ENCODE results near the gene ZNF787.
"Not testable (repeated sequence)": the region's sequence is repeated elsewhere in the genome, so short reads cannot be mapped to it uniquely, and the experiment has no call there.

Gene ZNF787

DNA sequence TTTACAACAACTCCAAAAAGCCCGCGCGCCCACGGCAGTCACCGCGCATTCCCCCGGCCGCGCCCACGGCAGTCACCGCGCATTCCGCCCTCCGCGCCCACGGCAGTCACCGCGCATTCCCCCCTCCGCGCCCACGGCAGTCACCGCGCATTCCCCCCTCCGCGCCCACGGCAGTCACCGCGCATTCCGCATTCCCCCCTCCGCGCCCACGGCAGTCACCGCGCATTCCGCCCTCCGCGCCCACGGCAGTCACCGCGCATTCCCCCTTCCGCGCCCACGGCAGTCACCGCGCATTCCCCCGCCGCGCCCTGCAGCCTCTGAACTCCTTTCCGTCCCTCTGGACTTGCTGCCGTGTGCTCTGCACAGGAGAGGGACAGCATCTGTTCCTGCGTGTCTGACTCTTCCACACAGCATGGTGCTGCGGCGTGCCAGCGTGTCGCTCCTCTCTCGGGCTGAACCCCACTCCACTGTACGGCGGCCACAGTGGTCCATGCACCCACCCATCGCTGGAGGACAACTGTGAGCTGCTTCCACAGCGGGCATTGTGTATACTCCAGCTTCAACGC is 15.2 kb downstream of the ZNF787 start:
- not testable (repeated sequence) for DNase-seq (ENCODE audit: low spot score)

DNA sequence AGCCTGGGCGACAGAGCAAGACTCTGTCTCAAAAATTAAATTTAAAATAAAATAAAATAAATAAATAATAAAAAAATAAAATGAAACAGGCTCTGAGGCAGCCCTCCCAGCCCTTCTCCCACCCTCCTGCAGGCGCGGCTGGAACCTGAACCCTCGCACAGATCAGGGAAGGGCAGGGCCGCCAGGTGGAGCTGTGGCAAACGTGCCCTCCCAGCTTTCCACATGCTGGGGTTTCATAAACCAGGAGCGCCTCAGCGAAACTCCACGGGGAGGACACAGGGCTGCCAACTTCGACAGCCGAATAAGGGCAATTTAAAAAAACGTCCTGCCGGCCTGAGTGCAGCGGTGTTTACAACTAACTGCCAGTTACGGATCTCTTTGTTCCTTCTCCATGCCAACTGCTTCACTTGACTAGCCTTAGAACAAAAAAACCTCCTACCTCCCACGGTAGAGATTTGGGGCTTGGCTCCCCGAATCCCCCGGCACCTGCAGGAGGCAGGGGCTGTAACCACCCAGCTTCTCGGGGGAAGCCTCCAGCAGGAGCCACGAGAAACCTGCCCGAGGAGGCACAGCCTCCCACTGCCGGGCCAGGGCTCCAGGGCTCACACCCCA is 15.9 kb downstream of the ZNF787 start:
- DNase-seq (ENCODE audit: low spot score), result no peak

DNA sequence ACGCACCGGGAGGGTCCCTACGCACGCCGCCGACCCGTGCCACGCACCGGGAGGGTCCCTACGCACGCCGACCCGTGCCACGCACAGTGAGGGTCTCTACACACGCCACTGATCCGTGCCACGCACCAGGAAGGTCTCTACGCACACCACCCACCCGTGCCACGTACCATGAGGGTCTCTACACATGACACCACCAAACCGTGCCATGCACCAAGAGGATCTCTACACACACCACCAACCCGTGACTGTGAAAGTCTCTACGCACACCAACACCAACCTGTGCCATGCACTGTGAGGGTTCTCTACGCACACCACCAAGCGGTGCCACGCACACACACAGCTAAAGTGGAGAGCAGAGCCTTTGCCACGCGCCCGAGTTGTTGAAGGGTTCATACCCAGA is 16.7 kb downstream of the ZNF787 start:
- no peak for DNase-seq (ENCODE audit: low spot score)

DNA sequence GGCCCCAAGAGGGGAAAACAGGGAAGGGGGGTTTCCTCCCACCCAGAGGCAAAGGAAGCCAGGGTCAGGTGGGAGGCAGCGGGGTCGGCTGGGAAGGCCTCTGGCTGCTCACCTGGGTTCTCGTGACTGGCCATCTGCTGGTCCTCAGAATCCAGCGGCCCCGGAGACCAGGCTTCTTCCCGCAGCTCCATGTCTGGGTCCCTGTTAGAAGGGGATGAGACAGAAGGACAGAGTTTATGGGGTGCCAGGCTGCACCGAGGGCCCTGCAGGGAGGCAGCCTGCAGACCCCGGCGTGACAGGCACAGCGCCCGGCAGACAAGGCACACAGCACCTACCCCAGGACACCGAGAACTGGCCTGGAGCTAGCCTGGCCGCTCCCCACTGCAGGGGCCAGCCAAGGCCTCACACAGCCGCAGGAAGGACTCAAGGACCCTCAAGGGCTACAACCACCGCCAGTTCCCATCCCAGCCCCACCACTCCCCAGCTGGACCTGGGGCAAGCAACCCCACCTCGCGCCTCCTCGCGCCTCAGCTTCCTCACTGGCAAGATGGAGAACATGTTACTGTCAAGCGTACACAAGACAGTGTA is 18.0 kb downstream of the ZNF787 start:
- DNase-seq (ENCODE audit: low spot score), result no peak

DNA sequence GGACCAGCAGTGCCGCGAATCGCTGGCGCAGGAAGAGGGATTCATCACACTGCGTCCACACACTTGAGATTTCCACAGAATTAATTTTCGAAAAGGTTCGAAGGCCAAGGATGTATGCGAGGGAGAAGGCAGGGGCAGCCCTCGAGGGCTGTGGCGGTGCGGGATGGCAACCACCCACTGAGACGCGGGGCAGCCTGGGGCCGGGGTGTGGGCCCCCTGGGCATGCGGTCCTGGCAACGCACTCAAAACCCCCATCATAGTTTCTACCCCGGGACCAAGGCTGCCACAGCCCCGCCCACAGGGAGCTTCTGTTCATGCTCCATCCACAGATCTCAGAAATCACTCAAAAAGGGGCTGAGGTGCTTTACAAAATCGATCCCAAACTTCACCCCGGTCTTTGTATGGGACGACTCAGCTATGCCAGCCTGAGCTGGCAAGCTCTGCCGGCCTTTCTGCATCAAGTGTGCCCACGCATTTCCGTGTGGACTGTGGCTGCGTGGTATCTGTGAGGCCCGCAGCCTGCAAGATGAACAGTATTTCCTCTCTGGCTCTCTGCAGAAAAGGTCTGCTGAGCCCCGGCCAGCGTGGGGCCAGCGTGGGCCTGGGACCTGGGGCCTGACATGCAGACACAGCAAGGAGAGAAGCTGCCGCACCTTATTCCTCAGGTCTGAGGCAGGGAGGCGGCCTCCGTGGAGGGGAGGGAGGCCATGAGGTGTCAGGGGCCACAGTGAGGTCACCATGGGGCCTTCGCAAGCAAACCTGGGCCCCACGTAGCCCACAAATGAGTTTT is 19.2 kb downstream of the ZNF787 start:
- no peak for DNase-seq (ENCODE audit: low spot score)

DNA sequence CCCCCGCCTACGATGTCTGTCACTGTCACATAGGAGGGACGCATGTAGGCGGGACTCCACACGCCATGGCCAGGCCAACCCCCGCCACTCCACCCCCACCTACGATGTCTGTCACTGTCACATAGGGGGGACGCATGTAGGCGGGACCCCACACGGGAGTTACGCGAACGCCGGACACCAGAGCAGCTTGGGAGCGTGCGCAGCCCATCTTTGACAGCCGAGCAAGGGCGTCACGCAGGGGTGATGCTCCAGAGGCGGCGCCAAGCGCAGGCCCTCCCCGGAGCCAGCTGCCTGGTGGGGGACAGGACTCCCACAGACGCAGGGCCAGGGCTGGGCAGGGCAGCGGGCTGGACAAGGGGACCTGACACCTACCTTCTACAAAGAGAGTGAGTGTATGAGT is 20.0 kb downstream of the ZNF787 start:
- no peak for DNase-seq (ENCODE audit: low spot score)

DNA sequence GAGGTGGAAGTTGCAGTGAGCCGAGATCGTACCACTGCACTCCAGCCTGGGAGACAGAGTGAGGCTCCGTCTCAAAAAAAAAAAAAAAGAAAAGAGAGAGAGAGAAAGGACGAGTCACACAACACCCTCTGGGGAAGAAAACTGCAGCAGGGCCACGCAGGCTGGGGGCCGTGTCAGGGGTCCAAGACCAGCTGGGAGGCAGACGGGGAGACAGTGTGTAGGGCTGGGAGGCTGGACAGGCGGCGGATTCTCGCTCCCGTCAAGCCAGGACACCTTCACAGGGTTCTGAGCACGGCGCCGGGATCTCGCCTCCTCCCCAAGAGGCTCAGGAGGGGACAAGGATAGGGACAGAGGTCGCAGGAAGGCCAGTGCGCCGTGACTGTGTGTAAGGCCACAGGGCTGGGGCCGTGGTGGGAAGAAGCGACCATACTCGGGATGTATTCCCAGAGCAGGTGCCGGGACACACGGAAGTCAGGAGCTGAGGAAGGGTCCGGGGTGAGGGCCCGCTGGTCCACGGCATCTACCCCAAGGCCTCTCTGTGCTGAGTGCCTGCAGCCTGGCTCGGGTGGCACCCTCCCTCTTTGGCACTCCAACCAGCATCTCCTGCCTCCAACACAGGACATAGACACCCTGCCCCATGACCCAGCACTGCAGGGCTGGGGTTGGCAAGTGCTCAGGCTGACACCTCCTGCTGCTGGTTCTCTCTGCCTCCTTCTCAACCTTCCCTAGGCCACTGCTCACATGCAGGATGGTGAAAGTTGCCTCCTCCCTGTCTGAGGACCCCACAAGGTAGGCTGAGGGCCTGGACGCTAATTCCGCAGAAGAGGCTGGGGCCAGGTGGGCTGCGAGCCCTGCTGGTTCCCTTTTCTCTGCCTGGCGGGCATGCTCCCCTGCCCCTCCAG is 21.2 kb downstream of the ZNF787 start:
- no peak for DNase-seq (ENCODE audit: low spot score)

DNA sequence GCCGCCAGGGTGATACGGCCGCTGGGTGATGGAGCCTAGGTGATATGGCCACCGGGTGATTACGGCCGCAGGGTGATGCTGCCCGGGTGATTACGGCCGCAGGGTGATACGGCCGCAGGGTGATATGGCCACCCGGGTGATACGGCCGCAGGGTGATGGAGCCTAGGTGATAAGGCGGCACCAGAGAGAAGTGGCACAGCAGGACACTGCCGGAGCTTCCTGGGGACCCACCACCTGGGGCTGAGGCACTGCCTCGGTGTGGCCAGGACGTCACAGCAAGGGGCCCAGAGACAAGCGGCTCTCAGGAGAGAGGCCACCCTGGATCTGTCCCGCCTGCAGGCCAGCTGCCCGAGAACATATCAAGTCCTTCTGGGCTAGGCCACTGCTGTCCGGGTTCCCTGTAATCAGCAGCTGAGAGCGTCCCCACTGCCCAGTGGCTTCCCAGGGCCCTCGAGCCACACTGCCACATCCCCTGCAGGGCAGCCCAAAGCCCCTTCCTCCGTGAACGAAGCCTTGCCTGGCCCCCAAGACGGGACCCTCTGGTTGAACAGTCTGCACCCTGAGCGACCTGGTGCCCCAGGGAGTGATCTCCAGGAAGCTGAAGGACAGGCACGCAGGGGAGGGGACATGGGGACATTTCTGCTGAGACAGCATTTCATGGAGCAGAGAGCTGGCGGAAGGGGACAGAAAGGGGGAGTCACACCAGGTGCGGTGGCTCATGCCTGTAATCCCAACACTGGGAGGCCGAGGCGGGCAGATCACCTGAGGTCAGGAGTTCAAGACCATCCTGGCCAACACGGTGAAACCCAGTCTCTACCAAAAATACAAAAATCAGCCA is 22.1 kb downstream of the ZNF787 start:
- DNase-seq (ENCODE audit: low spot score), result no peak

DNA sequence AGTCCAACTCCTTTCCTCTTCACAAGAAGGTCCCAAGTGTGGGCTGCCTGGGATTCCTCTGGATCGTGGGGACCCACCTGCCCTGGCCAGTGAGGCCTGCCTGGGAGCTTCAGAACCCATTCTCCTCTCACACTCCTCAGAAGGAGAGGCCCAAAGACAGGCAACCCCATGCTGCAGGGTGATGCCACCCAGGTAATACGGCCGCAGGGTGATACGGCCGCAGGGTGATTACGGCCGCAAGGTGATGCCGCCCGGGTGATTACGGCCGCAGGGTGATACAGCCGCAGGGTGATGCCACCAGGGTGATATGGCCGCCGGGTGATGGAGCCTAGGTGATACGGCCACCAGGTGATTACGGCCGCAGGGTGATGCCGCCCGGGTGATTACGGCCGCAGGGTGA is 22.9 kb downstream of the ZNF787 start:
- DNase-seq (ENCODE audit: low spot score), result not testable (repeated sequence)

DNA sequence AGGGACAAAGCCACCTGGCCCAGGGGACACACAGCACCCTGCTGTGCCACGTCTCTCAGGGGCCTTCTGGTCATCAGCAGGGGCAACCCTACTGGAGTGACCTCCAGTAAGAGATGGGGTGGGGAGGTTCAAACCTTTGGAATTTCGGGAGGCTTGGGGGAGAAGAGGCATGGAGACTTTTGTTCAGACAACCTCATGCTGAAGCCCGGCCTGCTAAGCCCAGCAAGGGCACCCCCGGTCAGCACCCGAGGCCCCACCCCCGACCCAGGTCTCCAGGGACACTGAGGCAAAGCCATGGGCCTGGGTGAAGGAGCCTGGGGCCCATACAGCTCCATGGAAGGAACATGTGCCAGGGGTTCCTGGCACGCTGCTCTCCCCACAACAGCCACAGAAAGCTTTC is 23.3 kb downstream of the ZNF787 start:
- DNase-seq (ENCODE audit: low spot score), result no peak

DNA sequence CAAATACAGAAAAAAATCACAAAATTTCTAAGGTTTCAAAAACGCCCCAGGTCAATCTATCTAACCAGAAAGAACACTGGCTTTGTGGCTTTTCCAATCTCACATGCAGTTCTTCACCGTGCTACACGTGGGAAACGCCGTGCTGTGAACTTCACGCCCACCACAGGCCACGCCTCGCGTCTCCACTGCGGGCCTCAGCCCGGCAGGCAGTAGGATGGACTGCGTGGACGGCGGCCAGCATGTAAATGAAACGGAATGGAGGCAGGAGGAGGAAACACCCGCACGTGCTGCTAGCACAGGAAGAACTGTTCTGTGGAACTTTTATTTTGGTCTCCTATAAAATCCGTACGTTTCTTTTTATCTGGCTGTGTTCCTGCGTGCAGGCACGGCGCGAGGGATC is 23.8 kb downstream of the ZNF787 start:
- no peak for DNase-seq (ENCODE audit: low spot score)

DNA sequence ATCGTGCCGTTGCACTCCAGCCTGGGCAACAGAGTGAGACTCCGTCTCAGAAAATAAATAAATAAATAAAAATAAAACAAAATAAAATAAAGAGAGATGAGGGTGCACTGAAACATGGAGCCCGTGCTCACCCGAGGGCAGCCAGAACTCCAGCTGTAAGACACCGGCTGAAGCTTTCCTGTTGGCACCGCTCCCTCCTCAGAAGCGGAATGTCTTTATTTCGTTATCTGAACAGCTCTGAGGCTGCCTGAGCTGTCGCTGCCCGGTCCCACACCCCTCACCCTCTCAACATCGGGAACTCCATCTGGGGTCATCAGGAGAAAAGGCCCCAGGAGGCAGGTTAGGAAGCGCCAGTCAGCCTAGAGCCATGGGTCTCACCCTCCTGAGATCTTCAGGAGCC is 24.4 kb downstream of the ZNF787 start:
- DNase-seq (ENCODE audit: low spot score), result no peak

DNA sequence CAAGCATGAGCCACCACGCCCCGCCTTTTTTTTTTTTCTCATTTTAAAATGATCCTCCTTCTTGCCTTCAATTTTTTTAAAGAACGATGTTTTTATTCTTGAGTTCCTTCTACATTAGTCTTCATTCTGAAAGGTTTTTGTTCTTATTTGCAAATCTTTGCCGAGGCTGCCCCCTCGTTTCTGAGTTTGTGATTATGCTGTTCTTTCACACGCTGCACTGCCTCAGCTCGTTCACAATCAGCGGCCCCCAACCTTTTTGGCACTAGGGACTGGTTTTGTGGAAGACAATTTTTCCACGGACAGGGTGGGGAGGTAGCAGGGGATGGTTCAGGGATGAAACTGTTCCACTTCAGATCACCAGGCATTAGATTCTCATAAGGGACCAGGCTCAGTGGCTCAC is 26.6 kb downstream of the ZNF787 start:
- DNase-seq (ENCODE audit: low spot score), result no peak

DNA sequence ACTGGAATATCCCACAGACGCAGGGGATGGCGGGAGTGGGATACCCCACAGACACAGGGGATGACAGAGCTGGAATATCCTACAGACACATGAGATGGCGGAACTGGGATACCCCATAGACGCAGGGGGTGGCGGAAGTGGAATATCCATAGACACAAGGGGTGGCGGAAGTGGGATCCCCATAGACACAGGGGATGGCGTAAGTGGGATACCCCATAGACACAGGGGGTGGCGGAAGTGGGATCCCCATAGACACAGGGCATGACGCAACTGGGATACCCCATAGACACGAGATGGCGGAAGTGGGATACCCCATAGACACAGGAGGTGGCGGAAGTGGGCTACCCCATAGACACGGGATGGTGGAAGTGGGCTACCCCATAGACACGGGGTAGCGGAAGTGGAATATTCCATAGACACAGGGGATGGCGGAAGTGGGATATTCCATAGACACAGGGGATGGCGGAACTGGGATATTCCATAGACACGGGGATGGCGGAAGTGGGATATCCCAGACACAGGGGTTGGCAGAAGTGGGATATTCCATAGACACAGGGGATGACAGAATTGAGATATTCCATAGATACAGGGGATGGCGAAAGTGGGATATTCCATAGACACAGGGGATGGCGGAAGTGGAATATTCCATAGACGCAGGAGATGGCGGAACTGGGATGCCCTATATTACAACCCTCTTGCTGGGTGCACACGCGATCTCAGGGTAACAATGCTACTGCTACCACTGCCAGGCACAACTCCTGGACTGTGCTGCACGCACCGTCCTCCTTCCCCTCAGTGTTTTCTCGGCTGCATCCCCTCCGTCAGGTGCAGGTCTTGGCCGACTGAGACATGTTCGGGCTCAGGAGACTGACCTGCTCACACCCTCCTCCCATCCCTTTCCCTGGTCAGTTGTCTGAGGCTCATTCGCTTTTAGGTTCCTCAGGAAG is 28.1 kb downstream of the ZNF787 start:
- no peak for DNase-seq (ENCODE audit: low spot score)

DNA sequence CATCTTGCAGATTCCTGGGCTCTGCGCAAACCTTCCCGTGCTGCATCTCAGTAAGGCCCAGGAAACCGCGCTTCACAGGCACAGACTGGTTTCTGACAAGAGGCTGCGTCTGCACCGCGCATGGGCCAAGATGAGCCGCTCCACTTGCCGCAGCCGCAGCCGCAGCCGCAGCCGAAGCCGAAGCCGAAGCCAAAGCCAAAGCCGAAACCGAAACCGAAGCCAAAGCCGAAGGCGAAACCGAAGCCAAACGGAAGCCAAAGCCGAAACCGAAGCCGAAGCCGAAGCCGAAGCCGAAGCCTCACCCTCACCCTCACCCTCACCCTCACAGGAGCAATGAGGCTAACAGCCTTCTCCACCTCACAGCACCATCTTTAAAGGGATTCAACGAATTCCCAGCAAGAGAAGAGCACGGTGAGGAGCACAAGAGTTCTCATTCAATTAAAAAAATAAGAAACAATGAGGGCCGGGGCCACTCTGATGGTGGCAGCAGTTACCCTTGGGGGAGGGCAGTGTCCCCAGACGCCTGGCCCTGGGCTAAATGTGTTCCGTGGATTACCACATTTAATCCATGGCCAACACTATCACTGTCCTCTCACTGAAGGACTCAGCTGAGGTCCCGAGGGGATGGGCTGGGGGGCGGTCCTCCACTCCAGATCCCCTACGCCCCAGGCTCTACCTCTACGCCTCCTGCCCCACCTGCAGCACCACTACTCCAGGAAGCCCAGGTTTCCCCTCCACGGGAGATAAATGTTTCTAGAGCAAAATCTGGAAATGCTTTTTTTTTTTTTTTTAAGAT is 29.1 kb downstream of the ZNF787 start:
- DNase-seq (ENCODE audit: low spot score), result no peak

DNA sequence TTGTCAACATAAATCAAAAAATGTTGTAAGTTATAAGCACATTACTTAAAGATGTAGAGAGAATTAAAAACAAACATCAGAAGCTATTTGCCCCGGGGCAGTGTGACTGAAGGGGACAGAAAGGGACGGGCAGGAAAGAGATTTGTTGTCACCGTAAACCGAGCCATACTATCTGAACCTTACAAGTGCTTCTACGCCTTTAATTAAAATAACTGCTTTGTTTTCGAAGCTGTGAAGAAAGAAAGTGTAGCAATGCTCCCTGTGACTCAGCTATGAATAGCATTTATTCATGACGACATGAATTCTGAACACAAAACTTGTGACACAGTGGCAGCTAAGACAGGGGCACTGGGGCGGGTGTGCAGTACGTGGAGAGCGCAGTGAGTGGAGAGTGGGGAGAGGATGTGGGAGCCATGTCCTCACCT is 30.0 kb downstream of the ZNF787 start:
- DNase-seq (ENCODE audit: low spot score), result no peak

DNA sequence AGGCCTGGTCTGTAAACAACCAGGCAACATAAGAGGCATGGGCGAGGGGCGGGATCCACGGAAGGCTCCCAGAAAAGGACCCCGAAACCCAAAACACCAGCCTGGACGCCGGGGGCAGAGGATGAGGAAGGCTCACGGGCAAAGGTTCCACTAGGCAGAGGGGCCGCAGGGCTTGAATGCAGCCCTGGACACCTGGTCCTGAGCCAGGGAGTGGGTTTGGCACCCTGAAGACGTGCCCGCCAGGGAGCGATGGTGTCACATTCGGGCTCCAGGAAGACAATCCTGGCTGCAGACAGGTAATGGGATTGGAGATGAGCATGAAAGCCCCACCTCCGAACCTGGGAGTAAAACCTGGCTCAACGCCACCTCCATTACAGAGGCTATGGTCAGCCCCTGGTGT is 31.8 kb downstream of the ZNF787 start:
- no peak for DNase-seq (ENCODE audit: low spot score)

DNA sequence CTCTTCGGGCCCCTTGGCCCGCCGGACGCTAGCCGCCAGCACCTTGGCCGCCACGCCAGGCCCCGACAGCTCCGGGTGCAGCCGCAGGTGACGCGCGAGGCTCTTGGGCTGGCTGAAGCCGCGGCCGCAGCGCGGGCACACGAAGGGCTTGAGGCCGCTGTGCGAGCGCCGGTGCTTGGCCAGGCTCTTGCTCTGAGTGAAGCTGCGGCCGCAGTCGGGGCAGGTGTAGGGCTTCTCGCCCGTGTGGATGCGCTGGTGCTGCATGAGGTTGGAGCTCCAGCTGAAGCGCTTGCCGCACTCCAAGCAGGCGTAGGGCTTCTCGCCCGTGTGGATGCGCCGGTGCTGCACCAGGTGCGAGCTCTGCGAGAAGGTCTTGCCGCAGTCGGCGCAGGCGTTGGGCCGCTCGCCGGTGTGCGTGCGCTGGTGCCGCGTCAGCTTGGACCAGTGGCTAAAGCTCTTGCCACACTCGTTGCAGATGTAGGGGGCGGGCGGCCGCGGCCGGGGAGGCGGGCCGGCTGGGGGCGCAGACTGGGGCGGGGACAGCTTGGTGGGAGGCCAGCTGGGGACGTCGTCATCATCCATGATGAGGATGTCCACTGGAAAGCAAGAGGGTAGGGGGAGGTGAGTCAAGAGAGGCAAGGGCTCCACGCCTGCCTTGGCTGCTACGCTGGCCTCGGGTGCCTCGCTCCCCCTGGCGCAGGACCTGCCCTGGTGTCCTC is 32.4 kb downstream of the ZNF787 start:
- DNase-seq (ENCODE audit: low spot score), result no peak

Measured in left forelimb (tissue), 1 donor.